GM20000 (cell line): ENCODE measurements around the gene C3orf22.
"Not testable (repeated sequence)": the region's sequence is repeated elsewhere in the genome, so short reads cannot be mapped to it uniquely, and the experiment has no call there.

ENCODE experiments used
- DNase-seq: peaks from one replicate; pipeline ENCODE4 v3.0.0; 2012; ENCODE audit warnings: low spot score
- TF ChIP-seq, protein P1 (sequence below): IDR thresholded peaks from 2 replicates; pipeline ENCODE4 v1.5.1; 2012; ENCODE audit warnings: mild to moderate bottlenecking, control low read depth; ENCODE audit errors: extremely low read depth, missing control alignments

The C3orf22 gene

DNA sequence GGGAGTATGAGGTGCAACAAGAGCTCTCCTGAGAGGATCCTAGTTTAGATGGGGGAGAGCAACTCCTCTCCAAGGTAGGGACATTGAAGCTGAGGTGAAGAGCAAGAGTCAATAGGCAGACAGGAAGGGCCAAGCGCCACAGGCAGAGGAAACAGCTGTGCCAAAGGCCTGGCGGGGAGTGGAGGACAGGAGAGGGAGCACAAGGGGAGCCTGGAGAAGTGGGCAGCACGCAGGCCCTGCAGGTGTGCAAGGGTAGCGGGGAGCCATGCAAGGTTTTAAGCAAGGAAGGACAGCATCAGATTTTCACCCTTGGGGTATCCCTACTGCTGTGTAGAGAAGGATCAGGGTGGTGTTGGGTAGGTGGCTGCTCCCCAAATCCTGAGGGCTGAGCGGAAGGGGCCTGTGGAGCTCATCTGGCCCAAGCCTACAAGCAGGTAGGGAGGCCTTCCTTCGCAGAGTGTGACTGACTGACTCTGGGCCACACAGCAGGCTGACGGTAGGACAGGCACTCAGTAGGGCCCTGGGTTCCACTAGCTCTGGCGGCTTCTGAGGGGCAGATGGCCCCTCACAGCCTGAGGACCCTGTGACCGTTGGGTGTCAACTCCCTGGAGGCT is 21.5 kb downstream of the C3orf22 start:
- TF ChIP-seq, protein P1, sequence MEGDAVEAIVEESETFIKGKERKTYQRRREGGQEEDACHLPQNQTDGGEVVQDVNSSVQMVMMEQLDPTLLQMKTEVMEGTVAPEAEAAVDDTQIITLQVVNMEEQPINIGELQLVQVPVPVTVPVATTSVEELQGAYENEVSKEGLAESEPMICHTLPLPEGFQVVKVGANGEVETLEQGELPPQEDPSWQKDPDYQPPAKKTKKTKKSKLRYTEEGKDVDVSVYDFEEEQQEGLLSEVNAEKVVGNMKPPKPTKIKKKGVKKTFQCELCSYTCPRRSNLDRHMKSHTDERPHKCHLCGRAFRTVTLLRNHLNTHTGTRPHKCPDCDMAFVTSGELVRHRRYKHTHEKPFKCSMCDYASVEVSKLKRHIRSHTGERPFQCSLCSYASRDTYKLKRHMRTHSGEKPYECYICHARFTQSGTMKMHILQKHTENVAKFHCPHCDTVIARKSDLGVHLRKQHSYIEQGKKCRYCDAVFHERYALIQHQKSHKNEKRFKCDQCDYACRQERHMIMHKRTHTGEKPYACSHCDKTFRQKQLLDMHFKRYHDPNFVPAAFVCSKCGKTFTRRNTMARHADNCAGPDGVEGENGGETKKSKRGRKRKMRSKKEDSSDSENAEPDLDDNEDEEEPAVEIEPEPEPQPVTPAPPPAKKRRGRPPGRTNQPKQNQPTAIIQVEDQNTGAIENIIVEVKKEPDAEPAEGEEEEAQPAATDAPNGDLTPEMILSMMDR = no peak
- no peak for DNase-seq

DNA sequence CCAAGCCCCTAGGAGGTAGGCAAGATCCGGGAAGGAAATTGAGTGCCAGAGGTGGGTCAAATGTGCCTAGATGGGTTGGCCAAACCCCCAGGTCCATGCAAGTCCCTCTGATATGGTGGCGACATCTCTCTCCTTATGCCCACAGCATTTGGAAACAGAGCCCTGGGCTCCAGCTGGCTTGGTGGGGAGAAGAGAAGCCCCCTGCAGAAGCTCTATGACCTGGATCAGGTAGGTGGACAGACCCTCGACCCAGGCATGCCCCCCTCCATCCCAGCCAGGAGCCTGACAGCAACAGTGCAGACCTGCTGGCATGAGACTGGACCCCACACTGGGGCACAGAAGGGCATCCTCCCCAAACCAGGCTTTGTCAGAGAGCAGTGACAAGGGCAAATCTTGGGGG is 22.6 kb downstream of the C3orf22 start:
- DNase-seq = no peak
- TF ChIP-seq, protein P1 = no peak

DNA sequence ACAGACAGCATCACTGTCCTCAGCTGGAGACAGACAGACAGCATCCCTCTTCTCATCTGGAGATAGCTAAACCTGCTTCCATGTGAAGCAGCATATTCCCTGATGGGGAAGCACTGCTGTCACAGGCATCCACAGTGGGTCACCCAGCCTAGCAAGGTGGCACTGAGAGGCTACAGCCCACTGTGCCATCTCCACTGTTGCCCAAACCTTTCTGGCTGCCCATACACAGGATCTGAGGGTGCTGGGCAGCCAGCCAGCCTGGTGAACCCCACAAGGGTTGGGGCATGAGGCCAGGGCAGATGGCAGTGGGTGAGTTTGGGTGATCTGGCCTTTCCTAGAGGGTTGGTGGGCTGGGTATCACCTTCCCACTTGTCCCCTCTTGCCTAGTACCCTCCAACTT is 23.1 kb downstream of the C3orf22 start:
- no peak for DNase-seq
- TF ChIP-seq, protein P1 = no peak

DNA sequence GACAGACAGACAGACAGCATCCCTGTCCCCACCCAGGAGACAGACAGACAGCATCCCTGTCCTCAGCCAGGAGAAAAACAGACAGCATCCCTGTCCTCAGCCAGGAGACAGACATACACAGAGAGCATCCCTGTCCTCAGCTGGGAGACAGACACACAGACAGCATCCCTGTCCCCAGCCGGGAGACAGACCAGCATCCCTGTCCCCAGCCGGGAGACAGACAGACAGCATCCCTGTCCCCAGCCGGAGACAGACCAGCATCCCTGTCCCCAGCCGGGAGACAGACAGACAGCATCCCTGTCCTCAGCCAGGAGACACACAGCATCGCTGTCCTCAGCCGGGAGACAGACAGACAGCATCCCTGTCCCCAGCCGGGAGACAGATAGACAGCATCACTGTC is 24.0 kb downstream of the C3orf22 start:
- not testable (repeated sequence) for DNase-seq

DNA sequence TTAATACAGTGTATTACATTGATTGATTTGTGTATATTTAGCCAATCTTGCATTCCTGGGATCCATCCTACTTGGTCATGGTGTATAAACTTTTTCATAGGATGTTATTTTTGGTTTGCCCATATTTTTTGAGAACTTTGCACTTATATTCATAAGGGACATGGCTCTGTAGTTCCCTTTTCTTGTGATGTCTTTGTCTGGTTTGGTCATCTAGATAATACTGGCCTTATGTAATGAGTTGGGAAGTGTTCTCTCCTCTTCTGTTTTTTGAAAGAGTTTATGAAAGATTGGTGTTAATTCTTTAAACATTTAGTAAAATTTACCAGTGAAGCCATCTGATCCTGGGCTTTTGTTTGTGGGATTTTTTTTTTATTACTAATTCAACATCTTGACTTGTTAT is 25.2 kb downstream of the C3orf22 start:
- DNase-seq = no peak
- TF ChIP-seq, protein P1 = no peak

DNA sequence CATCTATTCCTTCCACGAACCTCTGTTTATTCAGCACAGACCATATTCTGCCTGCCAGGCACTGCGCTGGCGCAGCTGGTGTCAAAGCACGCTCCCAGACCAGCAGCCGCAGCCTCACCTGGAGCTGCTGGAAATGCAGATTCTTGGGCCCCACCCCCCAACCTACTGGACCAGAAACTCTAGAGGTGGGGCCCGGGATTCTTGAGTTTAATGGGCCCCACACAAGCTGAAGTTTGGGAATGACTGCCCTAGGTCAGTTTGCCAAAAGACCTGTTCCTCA is 27.7 kb downstream of the C3orf22 start:
- no peak for DNase-seq
- TF ChIP-seq, protein P1 = no peak

DNA sequence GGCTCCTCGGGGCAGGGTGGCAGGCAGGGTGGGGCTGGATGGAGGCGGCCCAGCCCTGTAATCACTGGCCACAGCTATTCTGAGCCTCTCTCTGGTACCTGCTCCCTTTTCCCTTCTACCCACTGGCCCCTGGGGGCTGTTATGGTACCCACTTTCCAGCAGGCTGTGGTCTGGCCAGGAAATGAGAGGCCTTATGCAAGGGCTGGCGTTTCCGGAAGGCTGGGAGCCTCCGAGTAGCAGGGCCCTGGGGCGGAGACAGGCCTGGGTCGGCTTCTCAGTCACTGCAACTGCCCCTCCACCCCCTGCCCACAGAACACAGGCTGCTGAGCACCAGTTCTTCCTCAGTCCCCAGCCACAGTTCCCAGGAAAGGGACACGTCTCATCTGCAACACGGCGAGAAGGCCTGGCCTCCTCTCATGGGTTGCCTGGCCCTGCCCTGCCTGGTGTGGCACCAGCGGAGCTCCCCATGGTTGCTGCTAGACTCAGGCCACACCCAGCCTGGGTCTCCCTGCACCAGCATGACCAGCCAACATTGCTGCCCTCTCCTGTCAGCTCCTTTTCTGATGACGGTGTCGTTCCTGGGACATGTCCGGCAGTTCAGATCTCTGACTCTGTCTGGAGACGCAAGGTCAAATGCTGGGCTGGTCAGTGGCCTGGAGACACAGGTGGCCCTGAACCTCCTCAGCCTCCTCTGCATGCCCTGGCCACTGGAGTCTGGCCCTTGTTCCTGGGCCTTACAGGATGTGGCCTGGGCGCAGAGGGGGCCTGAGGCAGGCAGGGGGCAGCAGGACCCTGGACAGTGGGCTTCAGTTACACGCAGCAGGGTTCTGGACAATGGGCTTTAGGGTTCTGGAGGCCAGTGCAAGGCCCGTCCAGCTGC is 28.3 kb downstream of the C3orf22 start:
- DNase-seq = no peak

More for the DNA sequence above, 28.3 kb downstream of the C3orf22 start:
- TF ChIP-seq, protein P1 = no peak
